ENCODE data around the gene KRTAP5-7. TPM values are rescaled to one million over a fixed set of nuclear protein-coding genes. Genes with fewer than 3 reads are reported as not detected.

The KRTAP5-7 gene
- total and polyA plus RNA-seq, 12 donors = 0.07 to 0.28 TPM; not detected in 10

GRCh38 chr11:71577469-71578004, 50.5 kb downstream of the KRTAP5-7 start:
- intact Hi-C loops (cut with DNase I) = no loop called here
- DNase-seq = no peak
- no peak overlapping the region for H3K4me3 ChIP-seq
- H3K27me3 ChIP-seq = no peaks in the 10 kb centered on the region
- no peaks in the 10 kb centered on the region for H3K4me1 ChIP-seq (replicated peaks in 1 of 2)
- H3K36me3 ChIP-seq (replicated peaks in 1 of 2) = no peaks in the 10 kb centered on the region
- 81 to 90% (median 84%) methylated on average over 7 of the region's 7 CpGs for WGBS, 4 donors
- TF ChIP-seq POLR2A (IDR thresholded peaks at IDR 0.05) (no peak), CTCF (IDR thresholded peaks at IDR 0.05) (no peak)
- no peaks in the 10 kb centered on the region for H3K9me3 ChIP-seq (replicated peaks in 1 of 3)
- no peak overlapping the region for H3K27ac ChIP-seq

Small RNAs within 50 kb of the gene (small RNA-seq; reads per million reads assigned to genes)
- 0 reads per million in 2 donors for gene AP000867.1

Other genes with a start within 250 kb of the KRTAP5-7 start
- gene DHCR7, start 78.9 kb upstream of the KRTAP5-7 start, total RNA-seq = 100 to 1,000 TPM in 4 of 9 donors, 10 to 100 TPM in 5; 53.1 to 904 (median 94.2) TPM
- 100 to 1,000 TPM in 1 of 3 donors, 10 to 100 TPM in 2; 31.8 to 690 (median 56.3) TPM for gene DHCR7, start 78.9 kb upstream of the KRTAP5-7 start, polyA plus RNA-seq
- 10 to 100 TPM; 42.2 to 77.4 (median 56.1) TPM for gene NADSYN1, start 74.1 kb upstream of the KRTAP5-7 start, total RNA-seq
- 100 to 1,000 TPM in 2 of 3 donors, 10 to 100 TPM in 1; 37.1 to 128 (median 114) TPM for gene NADSYN1, start 74.1 kb upstream of the KRTAP5-7 start, polyA plus RNA-seq
- under 1 TPM in 1 of 9 donors, not detected in 8; 0.28 TPM for gene KRTAP5-8, start 10.8 kb downstream of the KRTAP5-7 start, total RNA-seq
- gene KRTAP5-8, start 10.8 kb downstream of the KRTAP5-7 start, polyA plus RNA-seq = not detected
- gene KRTAP5-9, start 21.2 kb downstream of the KRTAP5-7 start, total RNA-seq = under 1 TPM in 1 of 9 donors, not detected in 8; 0.18 TPM
- 1 to 10 TPM in 1 of 3 donors, under 1 TPM in 2; 0.18 to 1.6 (median 0.71) TPM for gene KRTAP5-9, start 21.2 kb downstream of the KRTAP5-7 start, polyA plus RNA-seq
- gene KRTAP5-10, start 38.3 kb downstream of the KRTAP5-7 start, total RNA-seq = under 1 TPM in 1 of 9 donors, not detected in 8; 0.06 TPM
- gene KRTAP5-10, start 38.3 kb downstream of the KRTAP5-7 start, polyA plus RNA-seq = under 1 TPM in 2 of 3 donors, not detected in 1; 0.27 to 0.48 TPM
- gene KRTAP5-11, start 55.6 kb downstream of the KRTAP5-7 start, total RNA-seq = not detected
- not detected for gene KRTAP5-11, start 55.6 kb downstream of the KRTAP5-7 start, polyA plus RNA-seq

Measured in adrenal gland (tissue), 12 donors.